ENCODE data around the gene ZNF444. TPM values are rescaled to one million over a fixed set of nuclear protein-coding genes. Genes with fewer than 3 reads are reported as not detected.

The ZNF444 gene
- total and polyA plus RNA-seq, 2 donors (not counting 1 experiment from before 2014, with no cell fraction given), result 6.4 to 17.5 TPM

GRCh38 chr19:56098731-56099568 is 42.1 kb upstream of the ZNF444 start:
- no peak for DNase-seq (ENCODE audit: low read depth in 2 of 2)
- Histone ChIP-seq H3K79me2 (ENCODE audit: control insufficient read depth, insufficient read depth, low read length) (peaks cover 22% of the 10 kb centered on the region), H3K27ac (ENCODE audit: insufficient read depth, low read length) (no peak overlapping the region), H3K9me3 (ENCODE audit: control insufficient read depth, insufficient read depth, low read depth, low read length) (no peaks in the 10 kb centered on the region), H3K9ac (ENCODE audit: insufficient read depth, low read length) (no peak overlapping the region), H3K4me2 (ENCODE audit: extremely low read depth, insufficient read depth, low read length) (no peak overlapping the region), H3K4me3 (replicated peaks in 1 of 4; ENCODE audit: control extremely low read depth in 1 of 4, insufficient read depth in 1 of 4, low read depth in 3 of 4, low read length in 4 of 4) (no peak overlapping the region), H3K27me3 (ENCODE audit: control insufficient read depth, insufficient read depth, low read length) (no peaks in the 10 kb centered on the region), H4K20me1 (ENCODE audit: control insufficient read depth, extremely low read depth, insufficient read depth, low read length) (no peaks in the 10 kb centered on the region), H3K4me1 (ENCODE audit: control insufficient read depth, extremely low read depth, insufficient read depth, low read length) (no peaks in the 10 kb centered on the region), H2AFZ (ENCODE audit: low read length) (no peak overlapping the region), H3K36me3 (ENCODE audit: control insufficient read depth, insufficient read depth, low read length) (peaks cover 7% of the 10 kb centered on the region)
- TF ChIP-seq EZH2 (IDR thresholded peaks at IDR 0.05; ENCODE audit: low read length, missing control alignments), result no peak
- TF ChIP-seq, protein P1, sequence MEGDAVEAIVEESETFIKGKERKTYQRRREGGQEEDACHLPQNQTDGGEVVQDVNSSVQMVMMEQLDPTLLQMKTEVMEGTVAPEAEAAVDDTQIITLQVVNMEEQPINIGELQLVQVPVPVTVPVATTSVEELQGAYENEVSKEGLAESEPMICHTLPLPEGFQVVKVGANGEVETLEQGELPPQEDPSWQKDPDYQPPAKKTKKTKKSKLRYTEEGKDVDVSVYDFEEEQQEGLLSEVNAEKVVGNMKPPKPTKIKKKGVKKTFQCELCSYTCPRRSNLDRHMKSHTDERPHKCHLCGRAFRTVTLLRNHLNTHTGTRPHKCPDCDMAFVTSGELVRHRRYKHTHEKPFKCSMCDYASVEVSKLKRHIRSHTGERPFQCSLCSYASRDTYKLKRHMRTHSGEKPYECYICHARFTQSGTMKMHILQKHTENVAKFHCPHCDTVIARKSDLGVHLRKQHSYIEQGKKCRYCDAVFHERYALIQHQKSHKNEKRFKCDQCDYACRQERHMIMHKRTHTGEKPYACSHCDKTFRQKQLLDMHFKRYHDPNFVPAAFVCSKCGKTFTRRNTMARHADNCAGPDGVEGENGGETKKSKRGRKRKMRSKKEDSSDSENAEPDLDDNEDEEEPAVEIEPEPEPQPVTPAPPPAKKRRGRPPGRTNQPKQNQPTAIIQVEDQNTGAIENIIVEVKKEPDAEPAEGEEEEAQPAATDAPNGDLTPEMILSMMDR (conservative IDR thresholded peaks at IDR 0.05 in 1 of 2, IDR thresholded peaks at IDR 0.05 in 1 of 2; ENCODE audit: low read depth in 1 of 2, low read length in 2 of 2), result no peak

- Histone ChIP-seq H3K9me3 (ENCODE audit: control insufficient read depth, insufficient read depth, low read depth, low read length) (no peaks in the 10 kb centered on the region), H3K36me3 (ENCODE audit: control insufficient read depth, insufficient read depth, low read length) (peaks cover 8% of the 10 kb centered on the region), H3K4me1 (ENCODE audit: control insufficient read depth, extremely low read depth, insufficient read depth, low read length) (no peaks in the 10 kb centered on the region), H3K79me2 (ENCODE audit: control insufficient read depth, insufficient read depth, low read length) (peaks cover 28% of the 10 kb centered on the region), H3K27ac (ENCODE audit: insufficient read depth, low read length) (no peak overlapping the region), H3K4me2 (ENCODE audit: extremely low read depth, insufficient read depth, low read length) (no peak overlapping the region), H3K9ac (ENCODE audit: insufficient read depth, low read length) (no peak overlapping the region), H3K27me3 (ENCODE audit: control insufficient read depth, insufficient read depth, low read length) (no peaks in the 10 kb centered on the region), H3K4me3 (replicated peaks in 1 of 4; ENCODE audit: control extremely low read depth in 1 of 4, insufficient read depth in 1 of 4, low read depth in 3 of 4, low read length in 4 of 4) (no peak overlapping the region), H2AFZ (ENCODE audit: low read length) (no peak overlapping the region), H4K20me1 (ENCODE audit: control insufficient read depth, extremely low read depth, insufficient read depth, low read length) (no peaks in the 10 kb centered on the region)
- TF ChIP-seq EZH2 (IDR thresholded peaks at IDR 0.05; ENCODE audit: low read length, missing control alignments), result no peak
- TF ChIP-seq, protein P1 (conservative IDR thresholded peaks at IDR 0.05 in 1 of 2, IDR thresholded peaks at IDR 0.05 in 1 of 2; ENCODE audit: low read depth in 1 of 2, low read length in 2 of 2), result no peak
- DNase-seq (ENCODE audit: low read depth in 2 of 2), result no peak
Measured at GRCh38 chr19:56099638-56100539, 41.2 kb upstream of the ZNF444 start.

GRCh38 chr19:56101095-56101494 is 40.0 kb upstream of the ZNF444 start:
- H3K27ac ChIP-seq (ENCODE audit: insufficient read depth, low read length), result no peak overlapping the region
- H3K4me2 ChIP-seq (ENCODE audit: extremely low read depth, insufficient read depth, low read length), result no peak overlapping the region
- no peaks in the 10 kb centered on the region for H3K4me1 ChIP-seq (ENCODE audit: control insufficient read depth, extremely low read depth, insufficient read depth, low read length)
- H4K20me1 ChIP-seq (ENCODE audit: control insufficient read depth, extremely low read depth, insufficient read depth, low read length), result no peaks in the 10 kb centered on the region
- no peak overlapping the region for H2AFZ ChIP-seq (ENCODE audit: low read length)
- no peak overlapping the region for H3K9ac ChIP-seq (ENCODE audit: insufficient read depth, low read length)
- peaks cover 38% of the 10 kb centered on the region for H3K79me2 ChIP-seq (ENCODE audit: control insufficient read depth, insufficient read depth, low read length)
- TF ChIP-seq EZH2 (IDR thresholded peaks at IDR 0.05; ENCODE audit: low read length, missing control alignments), result no peak
- TF ChIP-seq, protein P1 (conservative IDR thresholded peaks at IDR 0.05 in 1 of 2, IDR thresholded peaks at IDR 0.05 in 1 of 2; ENCODE audit: low read depth in 1 of 2, low read length in 2 of 2), result no peak
- H3K4me3 ChIP-seq (replicated peaks in 1 of 4; ENCODE audit: control extremely low read depth in 1 of 4, insufficient read depth in 1 of 4, low read depth in 3 of 4, low read length in 4 of 4), result no peak overlapping the region
- DNase-seq (ENCODE audit: low read depth in 2 of 2), result no peak
- H3K36me3 ChIP-seq (ENCODE audit: control insufficient read depth, insufficient read depth, low read length), result peaks cover 8% of the 10 kb centered on the region
- H3K27me3 ChIP-seq (ENCODE audit: control insufficient read depth, insufficient read depth, low read length), result no peaks in the 10 kb centered on the region
- H3K9me3 ChIP-seq (ENCODE audit: control insufficient read depth, insufficient read depth, low read depth, low read length), result no peaks in the 10 kb centered on the region
